ENCODE results near the gene EIF2B1.

Gene EIF2B1

DNA sequence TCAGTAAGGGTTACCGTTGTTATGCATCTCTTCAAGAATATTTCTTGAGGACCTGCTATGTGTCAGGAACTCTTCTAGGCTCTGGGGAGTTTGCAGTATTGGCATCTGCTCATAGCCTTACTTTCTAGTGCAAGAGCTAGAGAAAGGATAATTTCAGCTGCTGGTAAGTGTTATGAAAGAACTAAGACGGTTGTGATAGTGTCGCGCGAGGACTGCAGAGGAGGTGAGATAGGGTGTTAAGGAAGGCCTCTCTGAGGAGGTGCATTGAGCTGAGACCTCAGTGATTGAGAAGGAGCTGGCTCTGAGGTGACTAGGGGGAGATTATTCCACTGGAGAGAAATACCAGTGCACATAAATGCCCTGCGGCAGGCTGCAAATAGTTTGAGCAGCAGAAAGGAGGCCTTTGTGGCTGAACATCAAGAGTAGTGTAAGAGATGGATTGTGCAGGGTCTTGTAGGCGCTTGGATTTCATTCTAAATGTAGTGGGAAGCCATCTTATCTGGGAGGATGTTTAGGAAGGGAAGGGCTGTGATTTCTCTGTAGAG, 30.8 kb downstream of the EIF2B1 start:
- TF ChIP-seq, protein P1, sequence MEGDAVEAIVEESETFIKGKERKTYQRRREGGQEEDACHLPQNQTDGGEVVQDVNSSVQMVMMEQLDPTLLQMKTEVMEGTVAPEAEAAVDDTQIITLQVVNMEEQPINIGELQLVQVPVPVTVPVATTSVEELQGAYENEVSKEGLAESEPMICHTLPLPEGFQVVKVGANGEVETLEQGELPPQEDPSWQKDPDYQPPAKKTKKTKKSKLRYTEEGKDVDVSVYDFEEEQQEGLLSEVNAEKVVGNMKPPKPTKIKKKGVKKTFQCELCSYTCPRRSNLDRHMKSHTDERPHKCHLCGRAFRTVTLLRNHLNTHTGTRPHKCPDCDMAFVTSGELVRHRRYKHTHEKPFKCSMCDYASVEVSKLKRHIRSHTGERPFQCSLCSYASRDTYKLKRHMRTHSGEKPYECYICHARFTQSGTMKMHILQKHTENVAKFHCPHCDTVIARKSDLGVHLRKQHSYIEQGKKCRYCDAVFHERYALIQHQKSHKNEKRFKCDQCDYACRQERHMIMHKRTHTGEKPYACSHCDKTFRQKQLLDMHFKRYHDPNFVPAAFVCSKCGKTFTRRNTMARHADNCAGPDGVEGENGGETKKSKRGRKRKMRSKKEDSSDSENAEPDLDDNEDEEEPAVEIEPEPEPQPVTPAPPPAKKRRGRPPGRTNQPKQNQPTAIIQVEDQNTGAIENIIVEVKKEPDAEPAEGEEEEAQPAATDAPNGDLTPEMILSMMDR (IDR thresholded peaks at IDR 0.05; ENCODE audit: low read depth, low read length): no peak

DNA sequence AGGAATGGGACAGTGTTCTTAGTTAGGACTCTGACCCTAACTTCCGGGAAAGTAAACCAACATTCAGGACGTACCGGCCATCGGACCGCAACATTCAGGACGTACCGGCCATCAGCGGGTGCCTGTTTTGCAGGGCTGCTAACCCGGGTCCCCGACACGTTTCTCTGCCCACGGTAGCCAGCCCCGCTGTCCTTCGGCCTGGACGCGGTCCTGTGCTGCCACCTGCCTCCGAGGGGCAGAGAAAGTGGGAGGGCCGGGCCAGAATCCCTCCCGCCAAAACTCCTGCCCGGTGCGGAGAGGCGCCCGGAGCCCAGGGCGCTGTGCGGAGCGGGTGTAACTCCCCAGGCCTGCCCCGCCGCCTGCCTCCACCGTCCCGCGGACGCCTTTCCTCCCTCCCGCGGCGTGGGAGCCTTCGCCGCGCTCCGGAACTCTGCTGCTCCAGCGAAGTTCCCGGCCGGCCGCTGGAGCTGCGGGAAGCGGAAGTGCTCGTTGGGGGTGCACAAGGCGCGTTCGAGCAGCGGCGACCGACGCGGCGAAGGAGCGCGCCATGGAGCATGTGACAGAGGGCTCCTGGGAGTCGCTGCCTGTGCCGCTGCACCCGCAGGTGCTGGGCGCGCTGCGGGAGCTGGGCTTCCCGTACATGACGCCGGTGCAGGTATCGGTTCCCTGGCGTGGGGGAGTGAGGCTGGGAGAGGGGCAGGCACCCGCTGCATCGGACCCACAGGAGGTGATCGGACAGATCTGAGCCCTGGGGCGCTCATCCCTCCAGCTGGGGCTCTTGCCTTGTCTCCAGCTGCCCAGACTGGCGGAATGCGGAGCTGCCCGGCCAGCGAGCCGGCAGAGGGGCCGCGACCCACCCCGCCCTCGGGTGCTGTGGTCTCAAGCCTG, 31.6 kb downstream of the EIF2B1 start, which contains the start of gene DDX55:
Gene DDX55 (plus strand): TSS at position 498 of the 888 bp plus-strand sequence. CDS start 50 bp downstream, at position 548.
- peak within 1 kb of the TSS; percentile 93 for H3K4me3 ChIP-seq (ENCODE audit: low read depth, low read length)
- TF ChIP-seq, protein P1 (IDR thresholded peaks at IDR 0.05; ENCODE audit: low read depth, low read length): peak; percentile 46

More for the DNA sequence above, 30.8 kb downstream of the EIF2B1 start:
- H3K4me3 ChIP-seq (ENCODE audit: low read depth, low read length): peak overlapping the region; percentile 93

DNA sequence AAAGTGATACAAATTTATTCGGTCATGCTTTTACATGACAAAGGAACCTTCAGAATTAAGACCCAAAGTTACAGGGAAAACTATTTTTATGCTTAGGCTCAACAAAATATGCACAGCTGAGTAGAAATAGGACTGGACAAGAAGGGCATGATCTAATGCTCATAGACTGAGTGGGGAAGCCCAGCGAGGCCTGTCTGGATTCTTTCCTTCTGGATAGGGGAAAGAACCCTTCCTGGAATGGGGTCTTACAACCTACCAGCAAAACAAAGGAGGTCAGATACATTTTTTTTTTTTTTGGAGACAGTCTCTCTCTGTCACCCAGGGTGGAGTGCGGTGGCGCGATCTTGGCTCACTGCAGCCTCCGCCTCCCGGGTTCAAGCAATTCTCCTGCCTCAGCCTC, 33.8 kb downstream of the EIF2B1 start:
- H3K4me3 ChIP-seq (ENCODE audit: low read depth, low read length): no peak overlapping the region
- TF ChIP-seq, protein P1 (IDR thresholded peaks at IDR 0.05; ENCODE audit: low read depth, low read length): no peak

DNA sequence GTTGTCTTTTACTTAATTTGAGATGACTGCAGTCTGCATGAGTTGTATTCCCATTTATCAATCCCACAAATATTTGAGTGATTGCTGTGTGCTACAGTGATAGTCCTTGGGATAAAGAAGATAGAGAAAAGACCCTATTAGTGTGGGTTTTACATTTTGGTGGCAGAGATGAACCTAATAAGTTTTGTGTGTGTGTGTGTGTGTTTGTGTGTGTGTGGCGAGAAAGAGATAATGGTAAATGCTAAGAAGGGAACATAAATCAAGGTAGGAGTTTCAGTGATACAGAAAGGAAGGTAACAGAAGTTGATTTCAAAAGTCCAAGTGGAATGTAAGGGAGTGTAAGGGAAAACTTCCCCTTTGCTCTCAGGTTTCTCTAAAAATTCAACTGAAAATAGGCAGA, 34.2 kb downstream of the EIF2B1 start:
- TF ChIP-seq, protein P1 (IDR thresholded peaks at IDR 0.05; ENCODE audit: low read depth, low read length): no peak

DNA sequence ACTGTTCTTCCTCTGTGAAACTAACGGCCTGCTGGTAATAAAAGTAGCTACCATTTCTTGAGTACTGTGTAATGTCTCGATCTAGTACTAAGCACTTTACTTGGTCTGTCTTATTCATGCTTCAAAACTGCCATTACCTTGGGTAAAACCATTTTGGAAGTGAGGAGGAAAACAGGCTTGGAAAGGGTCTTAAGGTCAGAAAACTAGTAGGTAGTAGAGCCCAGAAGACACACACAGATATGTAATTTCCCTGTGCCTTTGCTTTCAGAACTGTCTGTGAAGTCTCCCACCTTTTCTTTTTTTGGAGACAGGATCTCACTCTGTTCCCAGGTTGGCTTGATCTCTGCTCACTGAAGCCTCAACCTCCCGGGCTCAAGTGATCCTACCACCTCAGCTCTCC, 35.0 kb downstream of the EIF2B1 start:
- TF ChIP-seq, protein P1 (IDR thresholded peaks at IDR 0.05; ENCODE audit: low read depth, low read length): no peak
- H3K4me3 ChIP-seq (ENCODE audit: low read depth, low read length): no peak overlapping the region

More for the DNA sequence above, 34.2 kb downstream of the EIF2B1 start:
- no peak overlapping the region for H3K4me3 ChIP-seq (ENCODE audit: low read depth, low read length)

DNA sequence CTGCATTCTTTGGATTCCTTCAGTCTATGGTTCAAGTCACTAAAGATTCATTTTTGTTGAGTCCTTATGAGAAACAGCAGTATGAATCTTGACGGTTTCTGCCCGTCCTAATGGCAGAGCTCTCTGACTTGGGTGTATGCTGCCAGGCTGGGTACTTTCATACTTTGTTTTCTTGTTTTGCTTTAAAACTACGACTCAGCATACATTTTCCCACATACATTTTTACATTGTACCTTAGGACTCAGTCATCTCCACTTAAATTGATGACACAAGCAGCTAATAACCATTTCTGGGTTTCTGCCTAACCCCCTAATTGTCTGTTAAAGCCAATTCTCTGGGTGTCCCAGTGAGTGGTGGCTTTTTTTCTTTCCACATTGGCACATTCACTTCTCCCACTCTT, 36.4 kb downstream of the EIF2B1 start:
- TF ChIP-seq, protein P1 (IDR thresholded peaks at IDR 0.05; ENCODE audit: low read depth, low read length): no peak
- no peak overlapping the region for H3K4me3 ChIP-seq (ENCODE audit: low read depth, low read length)

DNA sequence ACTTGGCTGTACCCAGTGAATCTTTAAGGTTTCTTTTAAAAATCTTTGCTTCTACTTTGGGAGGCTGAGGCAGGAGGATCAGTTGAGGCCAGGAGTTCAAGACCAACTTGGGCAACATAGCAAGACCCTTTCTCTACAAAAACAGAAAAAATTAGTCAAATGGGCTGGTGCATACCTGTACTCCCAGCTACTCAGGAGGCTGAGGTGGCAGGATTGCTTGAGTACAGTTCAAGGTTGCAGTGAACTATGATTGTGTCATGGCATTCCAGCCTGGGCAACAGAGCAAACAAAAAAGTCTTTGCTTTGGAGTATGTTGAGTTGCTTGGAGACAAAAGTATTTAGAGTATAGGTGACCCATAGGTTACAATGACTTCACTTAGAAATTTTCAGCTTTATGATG, 37.8 kb downstream of the EIF2B1 start:
- TF ChIP-seq, protein P1 (IDR thresholded peaks at IDR 0.05; ENCODE audit: low read depth, low read length): no peak
- no peak overlapping the region for H3K4me3 ChIP-seq (ENCODE audit: low read depth, low read length)

All from WI38 (cell line).